AG10803 (cell line): ENCODE measurements around the gene GFRA1.

Experiments used
- DNase-seq: peaks from one replicate; pipeline ENCODE4 v3.0.0; 2010; ENCODE audit warnings: low read depth
- H3K4me3 ChIP-seq: 2 replicates; pipeline ENCODE4 v1.5.1; 2011; ENCODE audit warnings: mild to moderate bottlenecking, low read length, control low read depth
- CTCF ChIP-seq: conservative IDR thresholded peaks from 2 replicates; pipeline ENCODE4 v1.5.1; 2011; ENCODE audit warnings: mild to moderate bottlenecking, low read length, control low read depth, inconsistent platforms

GFRA1 gene

GRCh38 chr10:116134322-116134721 lies 138.7 kb downstream of the GFRA1 start:
- DNase-seq: no peak
- no peak overlapping the region for H3K4me3 ChIP-seq
- TF ChIP-seq CTCF: no peak

- H3K4me3 ChIP-seq: no peak overlapping the region
- TF ChIP-seq CTCF: no peak
- no peak for DNase-seq
These were observed 139.4 kb downstream of the GFRA1 start for GRCh38 chr10:116133634-116134033.

GRCh38 chr10:116132780-116133399 lies 140.1 kb downstream of the GFRA1 start:
- TF ChIP-seq CTCF: no peak
- no peak for DNase-seq

GRCh38 chr10:116130006-116130405 lies 143.0 kb downstream of the GFRA1 start:
- no peak for TF ChIP-seq CTCF
- no peak overlapping the region for H3K4me3 ChIP-seq
- DNase-seq: no peak

More at GRCh38 chr10:116132780-116133399, 140.1 kb downstream of the GFRA1 start:
- no peak overlapping the region for H3K4me3 ChIP-seq

GRCh38 chr10:116126954-116127695 lies 145.9 kb downstream of the GFRA1 start:
- H3K4me3 ChIP-seq: no peak overlapping the region
- TF ChIP-seq CTCF: no peak
- no peak for DNase-seq

GRCh38 chr10:116126239-116126638 lies 146.8 kb downstream of the GFRA1 start:
- H3K4me3 ChIP-seq: no peak overlapping the region
- TF ChIP-seq CTCF: no peak
- no peak for DNase-seq

GRCh38 chr10:116125180-116125579 lies 147.8 kb downstream of the GFRA1 start:
- no peak for DNase-seq
- TF ChIP-seq CTCF: no peak
- H3K4me3 ChIP-seq: no peak overlapping the region
